GM18519 (cell line): ENCODE data around the gene ABCB4.

Experiments
- ATAC-seq: cut with Tn5 transposase; IDR thresholded peaks from one replicate; pipeline ENCODE4 v1.9.1; 2021; ENCODE audit warnings: mild to moderate bottlenecking, moderate library complexity; ENCODE audit not compliant: unreplicated experiment, low FRiP score

ABCB4 gene

GRCh38 chr7:87359366-87359765 is 116.1 kb downstream of the ABCB4 start:
- no peak for ATAC-seq

- ATAC-seq: no peak
Observed at GRCh38 chr7:87356448-87356847, 119.0 kb downstream of the ABCB4 start.

- ATAC-seq: no peak
Observed at GRCh38 chr7:87354749-87355148, 120.7 kb downstream of the ABCB4 start.
